Skin of body (tissue), 2 donors: Measurements from ENCODE around the gene CLIP2. TPM values are rescaled to one million over a fixed set of nuclear protein-coding genes. Genes with fewer than 3 reads are reported as not detected.
"Not testable (repeated sequence)": the region's sequence is repeated elsewhere in the genome, so short reads cannot be mapped to it uniquely, and the experiment has no call there.

Experiments used
- DNase-seq: peaks from one replicate; lab custom pipeline; 2025; lab: John Stamatoyannopoulos, UW
- total RNA-seq: library from RNA; depleted of rRNA; stranded (reverse); fragments of >200 nt; gene quantifications from one replicate; pipeline ENCODE4 v1.2.3, GENCODE V29; 2014

Gene CLIP2
- total RNA-seq, 1 donor from 2014 or later, result 19.3 TPM

DNA sequence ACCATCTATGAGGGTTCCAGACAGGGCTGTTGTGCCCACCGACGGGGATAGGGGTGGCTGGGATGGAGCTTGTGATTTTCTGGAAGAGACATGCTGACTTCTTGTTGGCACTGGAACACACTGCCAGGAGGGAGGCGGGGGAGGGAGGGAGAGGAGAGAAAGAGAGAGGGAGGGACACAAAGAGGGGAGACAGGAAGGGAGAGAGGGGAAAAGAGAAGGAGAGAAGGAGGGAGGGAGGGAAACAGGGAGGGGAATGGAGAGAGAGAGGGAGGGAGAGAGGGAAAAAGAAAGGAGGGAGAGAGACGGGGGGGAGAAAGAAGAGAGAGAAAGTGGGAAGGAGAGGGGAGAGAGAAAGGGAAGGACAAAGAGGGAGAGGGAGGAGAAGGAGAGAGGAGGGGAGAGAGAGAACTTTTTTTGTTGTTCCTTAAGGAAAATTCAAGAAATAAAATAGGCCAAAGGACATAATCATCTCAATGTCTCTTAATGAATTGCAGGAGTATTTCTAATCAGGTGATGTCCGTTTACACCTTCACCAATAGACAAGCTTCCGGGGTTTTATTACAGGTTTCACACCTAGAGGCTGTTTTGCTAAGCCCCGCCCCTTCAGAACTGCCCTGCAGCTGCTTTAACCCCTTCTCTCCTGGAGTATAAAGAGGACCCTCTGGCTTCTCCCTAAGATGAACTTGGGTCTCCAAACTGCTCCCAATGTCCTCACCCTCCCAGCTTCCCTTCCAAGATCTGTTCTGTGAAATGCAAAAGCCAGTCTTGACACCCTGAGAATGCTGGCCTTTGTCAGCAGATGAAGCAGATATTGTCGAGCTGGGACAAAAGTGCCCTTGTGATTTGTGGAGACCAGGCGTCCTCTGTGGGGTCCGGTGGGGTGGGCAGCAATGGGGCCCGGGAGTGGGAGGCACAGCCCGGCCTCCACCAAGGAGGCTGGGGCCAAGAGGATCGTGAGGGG, 82.5 kb downstream of the CLIP2 start:
- no peak for DNase-seq

DNA sequence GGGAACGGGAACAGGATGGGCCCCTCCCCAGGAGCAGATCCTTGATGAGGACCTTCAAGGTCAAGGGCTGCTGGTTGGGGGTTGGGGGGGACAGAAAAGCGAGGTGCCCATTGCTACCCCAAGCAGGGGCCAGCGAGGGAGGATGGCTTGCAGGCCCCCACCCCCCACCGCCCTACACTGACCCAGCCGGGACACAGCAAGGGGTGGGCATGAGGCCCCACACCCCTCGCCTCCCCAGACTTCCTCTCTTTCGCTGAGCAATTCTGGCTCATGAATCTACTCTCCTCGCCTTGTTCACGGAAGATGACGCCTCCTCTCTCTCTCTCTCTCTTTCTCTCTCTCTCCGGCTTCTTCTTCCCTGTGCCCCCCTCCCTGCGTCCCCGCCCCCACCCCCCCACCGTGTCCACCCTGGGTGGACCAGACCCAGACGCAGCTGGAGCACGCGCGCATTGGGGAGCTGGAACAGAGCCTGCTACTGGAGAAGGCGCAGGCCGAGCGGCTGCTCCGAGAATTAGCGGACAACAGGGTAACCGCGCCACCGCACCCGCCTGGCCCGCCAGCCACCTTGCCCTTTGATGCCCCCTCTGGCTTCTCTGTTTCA, 83.4 kb downstream of the CLIP2 start:
- peak; percentile 12 for DNase-seq

DNA sequence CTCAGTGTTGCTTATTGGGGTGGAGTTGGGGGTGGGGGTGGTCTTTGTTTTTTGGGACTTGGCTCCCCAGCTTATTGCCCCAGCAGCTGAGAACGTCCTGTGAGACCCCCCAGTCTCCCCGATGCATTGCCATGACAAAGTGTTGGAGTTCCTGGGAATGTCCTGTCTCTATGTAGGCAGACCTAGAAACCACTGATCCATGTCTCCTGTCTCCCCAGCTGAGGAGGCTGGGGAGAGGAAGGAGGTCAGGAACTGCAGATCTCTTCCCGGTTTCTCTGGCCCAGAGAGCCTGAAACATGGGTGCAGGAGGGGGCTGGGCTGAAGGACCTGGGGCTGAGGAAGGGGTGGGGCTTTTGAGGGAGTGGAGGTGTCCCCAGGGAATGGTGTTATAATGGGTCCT, 84.3 kb downstream of the CLIP2 start:
- DNase-seq, result no peak

DNA sequence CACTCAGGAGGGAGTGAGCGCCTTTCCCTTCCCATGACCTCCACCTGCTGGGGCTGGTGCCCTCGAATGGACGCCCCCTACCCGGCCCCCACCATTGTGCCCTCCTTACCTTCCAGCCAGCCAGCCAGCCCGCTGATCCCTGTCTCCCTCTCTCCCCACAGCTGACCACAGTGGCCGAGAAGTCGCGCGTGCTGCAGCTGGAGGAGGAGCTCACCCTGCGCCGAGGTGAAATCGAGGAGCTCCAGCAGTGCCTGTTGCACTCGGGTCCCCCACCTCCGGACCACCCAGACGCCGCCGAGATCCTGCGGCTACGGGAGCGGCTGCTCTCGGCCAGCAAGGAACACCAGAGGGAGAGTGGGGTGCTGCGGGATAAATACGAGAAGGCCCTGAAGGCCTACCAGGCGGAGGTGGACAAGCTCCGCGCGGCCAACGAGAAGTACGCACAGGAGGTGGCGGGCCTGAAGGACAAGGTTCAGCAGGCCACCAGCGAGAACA, 86.6 kb downstream of the CLIP2 start:
- no peak for DNase-seq

DNA sequence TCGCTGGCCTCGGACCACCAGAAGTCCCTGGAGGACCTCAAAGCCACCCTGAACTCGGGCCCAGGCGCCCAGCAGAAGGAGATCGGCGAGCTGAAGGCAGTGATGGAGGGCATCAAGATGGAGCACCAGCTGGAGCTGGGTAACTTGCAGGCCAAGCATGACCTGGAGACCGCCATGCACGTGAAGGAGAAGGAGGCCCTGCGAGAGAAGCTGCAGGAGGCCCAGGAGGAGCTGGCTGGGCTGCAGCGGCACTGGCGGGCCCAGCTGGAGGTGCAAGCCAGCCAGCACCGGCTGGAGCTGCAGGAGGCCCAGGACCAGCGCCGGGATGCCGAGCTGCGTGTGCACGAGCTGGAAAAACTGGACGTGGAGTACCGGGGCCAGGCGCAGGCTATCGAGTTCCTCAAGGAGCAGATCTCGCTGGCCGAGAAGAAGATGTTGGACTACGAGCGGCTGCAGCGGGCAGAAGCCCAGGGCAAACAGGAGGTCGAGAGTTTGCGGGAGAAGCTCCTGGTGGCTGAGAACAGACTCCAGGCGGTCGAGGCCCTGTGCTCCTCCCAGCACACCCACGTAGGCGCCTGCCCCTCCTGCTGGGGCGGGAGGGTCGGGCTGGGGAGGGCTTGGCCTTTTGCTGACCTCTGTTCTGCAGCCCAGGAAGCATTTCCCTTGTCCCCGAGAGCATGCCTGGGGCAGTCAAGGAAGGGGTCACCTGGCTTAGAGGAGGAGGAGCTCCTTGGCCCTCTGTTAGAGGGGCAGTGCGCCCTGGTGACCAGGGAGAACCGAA, 87.2 kb downstream of the CLIP2 start:
- no peak for DNase-seq

DNA sequence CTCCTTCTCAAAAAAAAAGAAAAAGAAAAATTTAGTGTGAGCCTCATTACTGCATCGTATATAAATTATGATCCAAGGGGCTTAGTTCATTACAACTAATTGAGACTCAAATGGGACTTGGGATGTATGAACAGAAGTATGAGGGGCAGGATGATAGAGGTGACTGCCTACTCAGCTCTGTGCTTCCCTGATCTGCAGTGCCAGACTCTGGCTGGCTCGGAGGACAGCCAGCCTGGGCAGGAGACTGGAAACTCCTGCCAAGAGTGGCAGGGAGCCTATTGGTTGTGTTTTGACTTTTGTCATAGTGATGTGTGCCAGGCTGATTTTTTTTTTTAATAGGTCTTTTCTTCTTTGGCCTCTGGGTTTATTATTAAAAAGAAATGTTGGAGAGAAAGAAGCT, 90.7 kb downstream of the CLIP2 start:
- DNase-seq, result no peak

DNA sequence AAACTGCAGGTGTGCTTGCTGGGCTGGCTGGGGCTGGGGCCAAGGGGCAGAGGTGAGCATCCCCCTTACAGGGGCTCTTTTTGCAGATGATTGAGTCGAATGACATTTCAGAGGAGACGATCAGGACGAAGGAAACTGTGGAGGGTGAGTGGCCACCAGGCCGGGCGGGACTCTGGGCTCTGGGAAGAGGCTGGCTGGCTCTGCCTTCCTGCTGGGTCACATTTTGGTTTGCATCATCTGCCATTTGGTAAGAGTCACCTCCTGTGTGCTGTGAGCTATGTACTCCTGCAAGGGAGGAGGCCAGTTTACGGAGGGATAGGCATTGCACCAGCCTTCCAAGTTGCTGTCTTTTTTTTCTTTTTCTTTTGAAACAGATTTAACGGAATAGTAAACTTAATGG, 91.5 kb downstream of the CLIP2 start:
- no peak for DNase-seq

DNA sequence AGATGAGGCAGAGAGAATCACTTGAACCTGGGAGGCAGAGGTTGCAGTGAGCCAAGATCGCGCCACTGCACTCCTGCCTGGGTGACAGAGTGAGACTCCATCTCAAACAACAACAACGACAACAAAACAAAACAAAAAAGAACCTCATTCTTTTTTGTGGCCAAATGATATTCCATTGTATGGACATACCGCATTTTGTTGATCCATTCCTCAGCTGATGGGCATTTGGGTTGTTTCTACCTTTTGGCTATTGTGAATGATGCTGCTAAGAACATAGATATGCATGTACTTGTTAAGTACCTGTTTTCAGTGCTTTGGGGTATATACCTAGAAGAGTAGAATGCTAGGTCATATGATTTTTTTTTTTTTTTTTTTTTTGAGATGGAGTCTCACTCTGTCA, 94.9 kb downstream of the CLIP2 start:
- not testable (repeated sequence) for DNase-seq

DNA sequence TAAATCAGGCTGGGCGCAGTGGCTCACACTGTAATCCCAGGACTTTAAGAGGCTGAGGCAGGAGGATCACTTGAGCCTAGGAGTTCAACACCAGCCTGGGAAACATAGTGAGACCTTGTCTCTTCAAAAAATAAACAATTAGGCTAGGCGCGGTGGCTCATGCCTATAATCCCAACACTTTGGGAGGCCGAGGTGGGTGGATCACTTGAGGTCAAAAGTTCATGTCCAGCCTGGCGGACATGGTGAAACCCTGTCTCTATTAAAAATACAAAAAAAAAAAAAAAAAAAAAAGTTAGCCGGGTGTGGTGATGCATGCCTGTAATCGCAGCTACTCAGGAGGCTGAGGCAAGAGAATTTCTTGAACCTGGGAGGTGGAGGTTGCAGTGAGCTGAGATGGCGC, 95.6 kb downstream of the CLIP2 start:
- DNase-seq, result not testable (repeated sequence)

DNA sequence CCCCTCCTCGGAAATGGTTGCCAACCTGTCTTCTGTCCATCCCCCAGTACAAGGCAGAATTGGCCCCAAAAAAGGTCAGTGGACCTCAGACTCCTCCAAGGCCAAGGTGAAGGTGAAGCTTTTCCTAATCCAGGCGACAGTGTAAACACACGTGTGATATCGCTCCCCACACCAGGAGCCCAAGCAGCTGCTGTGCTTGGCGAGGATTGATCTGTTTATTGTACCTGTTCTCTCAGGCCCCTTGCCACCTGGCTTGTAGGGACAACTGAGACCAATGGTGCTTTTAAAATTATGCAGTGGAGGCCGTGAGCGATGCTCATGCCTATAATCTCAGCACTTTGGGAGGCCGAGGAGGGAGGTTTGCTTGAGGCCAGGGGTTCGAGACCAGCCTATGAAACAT, 98.4 kb downstream of the CLIP2 start:
- no peak for DNase-seq

DNA sequence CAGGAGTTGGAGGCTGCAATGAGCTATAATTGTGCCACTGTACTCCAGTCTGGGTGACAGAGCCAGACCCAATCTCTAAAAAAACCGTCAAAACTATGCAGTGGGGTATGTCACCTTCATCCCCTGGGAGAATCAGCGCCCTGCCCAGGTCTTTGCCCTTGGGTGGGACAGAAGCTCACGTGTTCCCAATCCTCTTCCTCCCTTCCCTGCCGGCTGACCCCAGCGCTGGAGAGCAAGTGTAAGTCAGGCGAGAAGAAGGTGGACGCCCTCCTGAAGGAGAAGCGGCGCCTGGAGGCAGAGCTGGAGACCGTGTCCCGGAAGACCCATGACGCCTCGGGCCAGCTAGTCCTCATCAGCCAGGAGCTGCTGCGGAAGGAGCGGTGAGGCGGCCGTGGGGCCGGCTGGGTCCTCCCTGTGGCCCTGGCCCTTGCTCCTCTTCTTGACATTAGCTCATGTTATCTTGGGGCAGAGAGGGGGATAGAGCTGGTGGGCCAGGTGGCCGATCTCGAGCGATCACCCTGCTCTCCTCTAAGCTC, 99.7 kb downstream of the CLIP2 start:
- DNase-seq, result no peak

DNA sequence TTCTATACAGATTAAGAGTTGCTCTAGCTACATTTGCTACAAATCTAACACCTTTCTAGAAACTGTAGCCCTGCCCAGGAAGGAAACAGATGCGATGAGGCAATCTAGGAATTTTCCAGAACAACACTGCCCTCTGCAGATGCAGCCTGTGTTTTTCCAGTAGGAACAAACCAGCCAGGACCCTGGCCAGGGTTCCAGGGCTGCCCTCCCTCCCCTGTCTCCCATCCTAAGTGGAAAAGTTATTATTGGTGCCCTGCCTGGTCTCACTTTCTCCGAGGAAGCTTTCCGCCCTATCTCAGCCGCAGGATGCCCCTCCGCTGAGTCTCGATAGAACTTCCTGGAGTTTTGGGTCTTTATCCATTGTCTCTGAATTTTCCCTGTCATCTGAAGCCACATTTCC, 104.5 kb downstream of the CLIP2 start:
- peak; percentile 27 for DNase-seq

DNA sequence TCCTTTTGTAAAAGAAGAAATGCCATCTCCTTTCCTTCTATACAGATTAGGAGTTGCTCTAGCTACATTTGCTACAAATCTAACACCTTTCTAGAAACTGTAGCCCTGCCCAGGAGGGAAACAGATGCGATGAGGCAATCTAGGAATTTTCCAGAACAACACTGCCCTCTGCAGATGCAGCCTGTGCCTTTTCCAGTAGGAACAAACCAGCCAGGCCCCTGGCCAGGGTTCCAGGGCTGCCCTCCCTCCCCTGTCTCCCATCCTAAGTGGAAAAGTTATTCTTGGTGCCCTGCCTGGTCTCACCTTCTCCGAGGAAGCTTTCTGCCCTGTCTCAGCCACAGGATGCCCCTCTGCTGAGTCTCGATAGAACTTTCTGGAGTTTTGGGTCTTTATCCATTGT, 105.4 kb downstream of the CLIP2 start:
- peak; percentile 0 for DNase-seq

DNA sequence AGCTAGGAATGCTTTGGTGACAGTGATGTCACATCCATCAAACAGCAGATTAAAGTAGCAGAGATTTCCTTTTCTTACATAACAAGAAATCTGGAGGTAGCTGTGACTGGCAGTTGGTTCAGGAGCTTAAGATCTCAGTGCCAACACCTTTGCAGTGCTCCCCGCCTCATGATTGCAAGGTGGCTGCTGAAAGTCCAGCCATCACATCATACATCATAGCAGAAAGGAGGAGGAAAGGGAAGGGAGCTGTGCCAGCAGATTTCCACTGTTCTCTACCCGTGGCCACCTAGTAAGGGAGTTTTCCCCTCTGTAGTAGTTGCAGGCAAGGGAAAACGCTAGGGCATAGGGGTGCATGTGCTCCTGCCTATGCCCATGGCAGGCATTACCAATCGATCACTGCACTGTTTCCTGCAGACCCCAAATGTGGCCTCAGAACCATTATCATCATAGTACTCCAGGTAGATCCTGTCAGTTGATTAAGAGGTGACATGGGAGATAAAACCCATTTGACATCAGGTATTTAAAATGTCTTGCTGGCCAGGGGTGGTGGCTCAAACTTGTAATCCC, 106.6 kb downstream of the CLIP2 start:
- DNase-seq, result no peak

DNA sequence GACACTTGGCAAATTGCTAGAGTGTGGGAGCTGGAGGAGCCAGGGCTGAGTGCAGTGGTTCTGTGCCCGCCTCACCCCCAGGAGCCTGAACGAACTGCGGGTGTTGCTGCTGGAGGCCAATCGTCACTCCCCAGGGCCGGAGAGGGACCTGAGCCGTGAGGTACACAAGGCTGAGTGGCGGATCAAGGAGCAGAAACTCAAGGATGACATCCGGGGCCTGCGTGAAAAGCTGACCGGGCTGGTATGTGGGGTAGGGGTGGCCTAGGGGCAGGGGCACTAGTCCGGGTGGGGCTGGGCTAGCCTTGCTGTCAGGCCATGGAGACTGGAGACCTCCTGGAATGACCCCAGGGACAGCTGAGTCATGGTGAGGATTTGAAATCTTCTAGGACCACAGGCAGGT, 107.8 kb downstream of the CLIP2 start:
- no peak for DNase-seq

DNA sequence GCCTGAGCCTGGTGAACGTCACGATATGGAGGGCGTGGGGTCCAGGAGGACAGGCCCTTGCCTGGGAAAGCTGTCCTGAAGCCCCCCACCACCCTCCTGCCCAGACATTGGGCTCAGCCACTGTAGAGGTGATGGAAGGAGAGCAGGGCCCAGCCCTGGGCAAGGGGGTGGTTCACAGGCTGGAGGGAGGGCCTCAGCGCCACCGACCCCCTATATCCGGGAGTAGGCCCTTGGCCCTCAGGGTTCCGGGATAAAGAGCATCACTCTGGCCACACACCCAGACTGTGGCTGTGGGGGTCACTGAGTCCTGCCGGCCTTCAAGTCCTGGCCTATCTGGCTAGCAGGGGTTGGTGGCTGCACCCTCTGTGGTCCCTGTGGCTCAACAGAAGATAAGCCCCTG, 109.2 kb downstream of the CLIP2 start:
- DNase-seq, result no peak

DNA sequence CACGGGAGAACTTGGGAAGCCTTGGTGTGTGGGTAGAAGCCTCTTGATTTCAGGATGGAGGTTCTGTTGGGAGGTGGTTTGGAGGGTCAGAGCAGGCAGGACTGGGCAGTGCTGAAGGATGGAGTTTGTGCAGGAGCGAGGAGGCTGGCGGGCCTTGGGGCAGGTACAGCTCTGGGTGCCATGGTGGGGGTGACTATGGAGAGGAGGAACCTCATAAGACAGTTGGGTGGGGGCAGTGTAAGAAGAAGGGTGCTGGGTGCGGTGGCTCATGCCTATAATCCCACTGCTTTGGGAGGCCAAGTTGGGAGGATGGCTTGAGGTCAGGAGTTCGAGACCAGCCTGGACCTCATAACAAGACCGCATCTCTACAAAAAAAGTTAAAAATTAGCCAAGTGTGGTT, 109.8 kb downstream of the CLIP2 start:
- DNase-seq, result no peak

DNA sequence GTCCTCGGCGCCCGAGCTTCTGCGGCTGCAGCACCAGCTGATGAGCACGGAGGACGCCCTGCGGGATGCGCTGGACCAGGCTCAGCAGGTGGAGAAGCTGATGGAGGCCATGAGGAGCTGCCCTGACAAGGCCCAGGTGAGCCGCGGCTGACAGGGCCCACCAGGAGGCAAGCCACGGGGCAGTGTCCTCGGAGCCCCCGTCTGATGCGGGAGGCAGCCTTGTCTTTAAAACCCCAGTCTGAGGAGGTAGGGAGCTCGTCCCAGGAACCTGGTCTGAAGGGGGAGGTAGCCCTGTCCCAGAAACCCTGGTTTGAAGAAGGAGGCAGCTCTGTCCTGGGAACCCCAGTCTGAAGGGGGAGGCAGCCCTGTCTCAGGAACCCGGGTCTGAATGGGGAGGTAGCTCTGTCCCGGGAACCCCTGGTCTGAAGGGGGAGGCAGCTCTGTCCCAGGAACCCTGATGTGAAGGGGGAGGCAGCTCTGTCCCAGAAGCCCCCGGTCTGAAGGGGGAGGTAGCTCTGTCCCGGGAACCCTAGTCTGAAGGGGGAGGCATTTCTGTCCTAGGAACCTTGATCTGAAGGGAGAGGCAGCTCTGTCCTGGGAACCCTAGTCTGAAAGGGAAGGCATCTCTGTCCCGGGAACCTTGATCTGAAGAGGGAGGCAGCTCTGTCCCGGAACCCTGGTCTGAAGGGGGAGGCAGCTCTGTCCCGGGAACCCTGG, 111.4 kb downstream of the CLIP2 start:
- DNase-seq, result no peak

DNA sequence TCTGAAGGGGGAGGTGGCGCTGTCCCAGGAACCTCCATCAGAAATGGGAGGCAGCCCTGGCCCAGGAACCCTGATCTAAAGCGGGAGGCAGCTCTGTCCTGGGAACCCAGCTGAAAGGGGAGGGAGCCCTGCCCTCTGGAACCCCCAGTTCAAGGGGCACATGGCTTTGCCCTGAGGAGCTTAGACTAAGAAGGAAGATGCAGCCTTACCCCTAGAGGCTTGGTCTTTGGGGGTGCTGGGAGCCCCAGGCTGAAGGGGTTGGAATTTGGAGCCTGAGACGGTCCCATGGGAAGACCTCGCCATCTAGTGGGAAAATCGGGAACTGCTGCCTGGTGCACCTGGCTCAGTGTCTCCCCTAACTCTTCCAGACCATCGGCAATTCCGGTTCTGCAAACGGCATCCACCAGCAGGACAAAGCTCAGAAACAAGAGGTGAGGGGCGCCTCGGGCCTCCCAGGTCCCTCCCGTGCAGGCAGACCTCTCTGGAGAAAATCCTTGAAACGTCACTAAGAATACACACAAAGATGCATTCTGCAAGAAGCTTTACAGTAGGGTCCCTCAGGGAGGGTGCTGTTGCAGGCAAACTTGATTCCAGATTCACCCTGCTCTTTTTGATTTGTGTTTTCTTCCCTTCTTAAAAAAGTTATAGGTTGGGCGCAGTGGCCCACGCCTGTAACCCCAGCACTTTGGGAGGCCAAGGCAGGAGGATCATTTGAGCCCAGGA, 112.1 kb downstream of the CLIP2 start:
- peak; percentile 39 for DNase-seq

DNA sequence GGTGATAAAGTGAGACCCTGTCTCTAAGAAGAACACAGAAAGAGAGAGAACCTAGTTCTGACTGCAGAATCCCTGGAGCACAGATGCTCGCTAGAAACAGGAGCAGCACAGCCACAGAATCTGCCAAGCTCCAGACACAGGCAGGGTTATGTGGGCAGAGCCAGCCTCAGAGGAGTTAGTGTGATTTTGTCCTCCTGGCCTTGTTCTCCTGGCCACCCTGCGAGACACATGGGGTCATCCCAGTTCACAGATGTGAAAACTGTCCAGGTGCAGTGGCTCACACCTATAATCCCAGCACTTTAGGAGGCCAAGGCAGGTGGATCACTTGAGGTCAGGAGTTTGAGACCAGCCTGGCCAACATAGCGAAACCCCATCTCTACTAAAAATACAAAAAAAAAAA, 113.5 kb downstream of the CLIP2 start:
- DNase-seq, result not testable (repeated sequence)
